HEK293 (cell line): ENCODE data around the gene DENND2C.

Experiments used
- BCL11A ChIP-seq: fragments of 450-650 bp; formaldehyde crosslinking; IDR thresholded peaks from 2 replicates; pipeline ENCODE4 v1.5.1; 2016; ENCODE audit warnings: low read depth, missing biosample characterization, missing genetic modification characterization
- BCL11B ChIP-seq: fragments of 450-650 bp; formaldehyde crosslinking; IDR thresholded peaks from 2 replicates; pipeline ENCODE4 v1.5.1; 2016; ENCODE audit warnings: low read depth, missing biosample characterization, missing genetic modification characterization
- FEZF1 ChIP-seq: fragments of 450-650 bp; formaldehyde crosslinking; IDR thresholded peaks from 2 replicates; pipeline ENCODE4 v1.5.1; 2016; ENCODE audit warnings: missing biosample characterization, missing genetic modification characterization
- GLI4 ChIP-seq: fragments of 450-650 bp; formaldehyde crosslinking; IDR thresholded peaks from 2 replicates; pipeline ENCODE4 v1.5.1; 2016; ENCODE audit warnings: missing biosample characterization, missing genetic modification characterization
- HOXD13 ChIP-seq: sonication (generic); formaldehyde crosslinking; IDR thresholded peaks from 2 replicates; pipeline ENCODE4 v1.8.0; 2022; ENCODE audit warnings: missing genetic modification reagents, borderline replicate concordance
- IKZF3 ChIP-seq: fragments of 450-650 bp; IDR thresholded peaks from 2 replicates; pipeline ENCODE4 v1.5.0; 2018; ENCODE audit warnings: missing biosample characterization, mild to moderate bottlenecking, missing genetic modification characterization, moderate library complexity
- KLF16 ChIP-seq: fragments of 450-650 bp; formaldehyde crosslinking; IDR thresholded peaks from 2 replicates; pipeline ENCODE4 v1.5.1; 2017; ENCODE audit warnings: missing biosample characterization, missing genetic modification characterization
- MZF1 ChIP-seq: fragments of 450-650 bp; formaldehyde crosslinking; IDR thresholded peaks from 2 replicates; pipeline ENCODE4 v1.5.1; 2017; ENCODE audit warnings: missing biosample characterization, missing genetic modification characterization, borderline replicate concordance
- OVOL3 ChIP-seq: fragments of 450-650 bp; formaldehyde crosslinking; IDR thresholded peaks from 2 replicates; pipeline ENCODE4 v1.5.1; 2016; ENCODE audit warnings: missing biosample characterization, missing genetic modification characterization
- ZBTB17 ChIP-seq: fragments of 450-650 bp; formaldehyde crosslinking; IDR thresholded peaks from 2 replicates; pipeline ENCODE4 v1.5.1; 2016; ENCODE audit warnings: missing biosample characterization, missing genetic modification characterization
- ZBTB20 ChIP-seq: fragments of 450-650 bp; formaldehyde crosslinking; IDR thresholded peaks from 2 replicates; pipeline ENCODE4 v1.5.1; 2016; ENCODE audit warnings: missing biosample characterization, missing genetic modification characterization
- ZNF10 ChIP-seq: fragments of 450-650 bp; formaldehyde crosslinking; IDR thresholded peaks from 2 replicates; pipeline ENCODE4 v1.5.1; 2017; ENCODE audit warnings: missing biosample characterization, missing genetic modification characterization
- ZNF140 ChIP-seq: fragments of 450-650 bp; formaldehyde crosslinking; IDR thresholded peaks from 2 replicates; pipeline ENCODE4 v1.5.1; 2016; ENCODE audit warnings: missing biosample characterization, missing genetic modification characterization
- ZNF18 ChIP-seq: fragments of 450-650 bp; formaldehyde crosslinking; IDR thresholded peaks from 2 replicates; pipeline ENCODE4 v1.5.1; 2016; ENCODE audit warnings: missing biosample characterization, missing genetic modification characterization
- ZNF19 ChIP-seq: fragments of 450-650 bp; formaldehyde crosslinking; IDR thresholded peaks from 2 replicates; pipeline ENCODE4; 2016; ENCODE audit warnings: missing biosample characterization, missing genetic modification characterization, low read depth
- ZNF202 ChIP-seq: fragments of 450-650 bp; formaldehyde crosslinking; IDR thresholded peaks from 2 replicates; pipeline ENCODE4 v1.5.1; 2016; ENCODE audit warnings: missing biosample characterization, missing genetic modification characterization, borderline replicate concordance
- ZNF214 ChIP-seq: fragments of 450-650 bp; formaldehyde crosslinking; IDR thresholded peaks from 2 replicates; pipeline ENCODE4 v1.5.1; 2017; ENCODE audit warnings: missing biosample characterization, mild to moderate bottlenecking, missing genetic modification characterization, borderline replicate concordance
- ZNF221 ChIP-seq: fragments of 450-650 bp; formaldehyde crosslinking; IDR thresholded peaks from 2 replicates; pipeline ENCODE4 v1.5.1; 2017; ENCODE audit warnings: missing biosample characterization, missing genetic modification characterization, borderline replicate concordance
- ZNF311 ChIP-seq: fragments of 450-650 bp; formaldehyde crosslinking; IDR thresholded peaks from 2 replicates; pipeline ENCODE4 v1.5.1; 2017; ENCODE audit warnings: missing biosample characterization, missing genetic modification characterization, borderline replicate concordance
- ZNF335 ChIP-seq: fragments of 450-650 bp; formaldehyde crosslinking; conservative IDR thresholded peaks from 2 replicates; pipeline ENCODE4 v1.5.1; 2016; ENCODE audit warnings: missing biosample characterization, missing genetic modification characterization
- ZNF362 ChIP-seq: fragments of 450-650 bp; formaldehyde crosslinking; IDR thresholded peaks from 2 replicates; pipeline ENCODE4 v1.5.1; 2016; ENCODE audit warnings: missing biosample characterization, missing genetic modification characterization
- ZNF416 ChIP-seq: fragments of 450-650 bp; formaldehyde crosslinking; IDR thresholded peaks from 2 replicates; pipeline ENCODE4 v1.5.1; 2016; ENCODE audit warnings: missing biosample characterization, missing genetic modification characterization
- ZNF510 ChIP-seq: fragments of 450-650 bp; formaldehyde crosslinking; IDR thresholded peaks from 2 replicates; pipeline ENCODE4 v1.5.1; 2018; ENCODE audit warnings: mild to moderate bottlenecking, missing genetic modification characterization, missing biosample characterization; ENCODE audit not compliant: insufficient replicate concordance
- ZNF530 ChIP-seq: fragments of 450-650 bp; formaldehyde crosslinking; IDR thresholded peaks from 2 replicates; pipeline ENCODE4 v1.5.1; 2016; ENCODE audit warnings: low read depth, missing biosample characterization, missing genetic modification characterization
- ZNF623 ChIP-seq: fragments of 450-650 bp; formaldehyde crosslinking; IDR thresholded peaks from 2 replicates; pipeline ENCODE4 v1.5.1; 2016; ENCODE audit warnings: missing biosample characterization, missing genetic modification characterization
- ZNF624 ChIP-seq: fragments of 450-650 bp; formaldehyde crosslinking; IDR thresholded peaks from 2 replicates; pipeline ENCODE4 v1.5.1; 2017; ENCODE audit warnings: missing biosample characterization, missing genetic modification characterization
- ZNF629 ChIP-seq: fragments of 450-650 bp; formaldehyde crosslinking; IDR thresholded peaks from 2 replicates; pipeline ENCODE4 v1.5.1; 2017; ENCODE audit warnings: missing biosample characterization, missing genetic modification characterization
- ZNF670 ChIP-seq: fragments of 450-650 bp; formaldehyde crosslinking; IDR thresholded peaks from 2 replicates; pipeline ENCODE4 v1.5.1; 2016; ENCODE audit warnings: missing biosample characterization, missing genetic modification characterization, low read depth
- ZNF701 ChIP-seq: fragments of 450-650 bp; formaldehyde crosslinking; IDR thresholded peaks from 2 replicates; pipeline ENCODE4 v1.5.1; 2016; ENCODE audit warnings: missing biosample characterization, missing genetic modification characterization
- ZNF707 ChIP-seq: fragments of 450-650 bp; formaldehyde crosslinking; IDR thresholded peaks from 2 replicates; pipeline ENCODE4 v1.5.1; 2016; ENCODE audit warnings: missing biosample characterization, missing genetic modification characterization
- ZNF785 ChIP-seq: fragments of 450-650 bp; formaldehyde crosslinking; IDR thresholded peaks from 2 replicates; pipeline ENCODE4 v1.5.1; 2016; ENCODE audit warnings: missing biosample characterization, missing genetic modification characterization
- ZNF837 ChIP-seq: fragments of 450-650 bp; formaldehyde crosslinking; IDR thresholded peaks from 2 replicates; pipeline ENCODE4 v1.5.1; 2016; ENCODE audit warnings: missing biosample characterization, missing genetic modification characterization
- ZSCAN4 ChIP-seq: fragments of 450-650 bp; formaldehyde crosslinking; IDR thresholded peaks from 2 replicates; pipeline ENCODE4 v1.5.1; 2017; ENCODE audit warnings: missing biosample characterization, missing genetic modification characterization
- TF ChIP-seq, protein P1 (sequence below): fragments of 450-650 bp; formaldehyde crosslinking; IDR thresholded peaks from 2 replicates; pipeline ENCODE4; 2016; ENCODE audit warnings: missing biosample characterization, missing genetic modification characterization
- TF ChIP-seq, protein P2 (sequence below): fragments of 450-650 bp; formaldehyde crosslinking; IDR thresholded peaks from 2 replicates; pipeline ENCODE4 v1.5.1; 2017; ENCODE audit warnings: missing biosample characterization, missing genetic modification characterization

The DENND2C gene

GRCh38 chr1:114716304-114717170 is 46.7 kb upstream of the DENND2C start, which contains the start of gene NRAS (continued):
- TF ChIP-seq HOXD13 (no peak), ZNF221 (tag by site-specific recombination) (no peak), ZNF416 (tag by site-specific recombination) (no peak), ZNF202 (no peak), ZBTB20 (tag by site-specific recombination) (peak; percentile 74), ZNF785 (tag by site-specific recombination) (no peak), ZNF362 (tag by site-specific recombination) (no peak), FEZF1 (tag by site-specific recombination) (no peak), ZNF18 (tag by site-specific recombination) (no peak), ZNF837 (no peak), BCL11B (no peak), ZNF311 (tag by site-specific recombination) (no peak), ZNF701 (tag by site-specific recombination) (no peak), KLF16 (tag by site-specific recombination) (peak; percentile 70), GLI4 (tag by site-specific recombination) (no peak), ZNF624 (no peak), ZNF140 (tag by site-specific recombination) (no peak), ZNF707 (tag by site-specific recombination) (no peak), ZNF10 (no peak), ZBTB17 (tag by site-specific recombination) (peak; percentile 35; the same call in 1 of the 2 replicates), MZF1 (tag by site-specific recombination) (no peak; the same call in 1 of the 2 replicates), ZNF670 (no peak), OVOL3 (tag by site-specific recombination) (peak; percentile 27; the same call in 1 of the 2 replicates), ZNF19 (tag by site-specific recombination) (no peak), ZNF629 (tag by site-specific recombination) (peak; percentile 86), BCL11A (tag by site-specific recombination) (no peak), ZNF530 (tag by site-specific recombination) (no peak), ZNF214 (tag by site-specific recombination) (no peak), ZSCAN4 (no peak), IKZF3 (tag by site-specific recombination) (no peak), ZNF335 (peak; percentile 97), ZNF510 (tag by site-specific recombination) (no peak), ZNF623 (tag by site-specific recombination) (no peak)
- TF ChIP-seq, protein P1, sequence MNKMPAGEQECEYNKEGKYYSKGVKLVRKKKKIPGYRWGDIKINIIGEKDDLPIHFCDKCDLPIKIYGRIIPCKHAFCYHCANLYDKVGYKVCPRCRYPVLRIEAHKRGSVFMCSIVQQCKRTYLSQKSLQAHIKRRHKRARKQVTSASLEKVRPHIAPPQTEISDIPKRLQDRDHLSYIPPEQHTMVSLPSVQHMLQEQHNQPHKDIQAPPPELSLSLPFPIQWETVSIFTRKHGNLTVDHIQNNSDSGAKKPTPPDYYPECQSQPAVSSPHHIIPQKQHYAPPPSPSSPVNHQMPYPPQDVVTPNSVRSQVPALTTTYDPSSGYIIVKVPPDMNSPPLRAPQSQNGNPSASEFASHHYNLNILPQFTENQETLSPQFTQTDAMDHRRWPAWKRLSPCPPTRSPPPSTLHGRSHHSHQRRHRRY: no peak
- TF ChIP-seq, protein P2, sequence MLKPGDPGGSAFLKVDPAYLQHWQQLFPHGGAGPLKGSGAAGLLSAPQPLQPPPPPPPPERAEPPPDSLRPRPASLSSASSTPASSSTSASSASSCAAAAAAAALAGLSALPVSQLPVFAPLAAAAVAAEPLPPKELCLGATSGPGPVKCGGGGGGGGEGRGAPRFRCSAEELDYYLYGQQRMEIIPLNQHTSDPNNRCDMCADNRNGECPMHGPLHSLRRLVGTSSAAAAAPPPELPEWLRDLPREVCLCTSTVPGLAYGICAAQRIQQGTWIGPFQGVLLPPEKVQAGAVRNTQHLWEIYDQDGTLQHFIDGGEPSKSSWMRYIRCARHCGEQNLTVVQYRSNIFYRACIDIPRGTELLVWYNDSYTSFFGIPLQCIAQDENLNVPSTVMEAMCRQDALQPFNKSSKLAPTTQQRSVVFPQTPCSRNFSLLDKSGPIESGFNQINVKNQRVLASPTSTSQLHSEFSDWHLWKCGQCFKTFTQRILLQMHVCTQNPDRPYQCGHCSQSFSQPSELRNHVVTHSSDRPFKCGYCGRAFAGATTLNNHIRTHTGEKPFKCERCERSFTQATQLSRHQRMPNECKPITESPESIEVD (tag by site-specific recombination): no peak
